SU-DHL-6 (cell line): ENCODE results near the gene PEX3.

Experiments
- H2AFZ ChIP-seq: fragments of 200-600 bp; sonication (generic); 2 replicates; pipeline ENCODE4 v1.6.1; 2014; ENCODE audit warnings: low read depth, mild to moderate bottlenecking, moderate library complexity, mixed read lengths, antibody characterized with exemption, low read length; ENCODE audit not compliant: severe bottlenecking
- H3F3A ChIP-seq: fragments of 200-600 bp; shearing (Covaris generic); 2 replicates; pipeline ENCODE4 v1.6.0; 2016; ENCODE audit warnings: antibody characterized with exemption, mild to moderate bottlenecking; ENCODE audit not compliant: insufficient read depth
- H3K27ac ChIP-seq: fragments of 200-600 bp; sonication (generic); 2 replicates; pipeline ENCODE4 v1.5.1; 2016; ENCODE audit warnings: low read depth, mild to moderate bottlenecking, low read length, moderate library complexity, mixed read lengths
- H3K27me3 ChIP-seq: fragments of 200-600 bp; sonication (generic), shearing (Covaris generic); 2 replicates; pipeline ENCODE4 v1.6.0; 2014; ENCODE audit warnings: mild to moderate bottlenecking, low read length
- H3K36me3 ChIP-seq: fragments of 200-600 bp; sonication (generic); 2 replicates; pipeline ENCODE4 v1.6.1; 2014; ENCODE audit warnings: mild to moderate bottlenecking, low read length, mixed read lengths
- H3K4me2 ChIP-seq: fragments of 300-600, 200-600 bp; shearing (Covaris generic), sonication (generic); 2 replicates; pipeline ENCODE4 v1.6.0; 2014; ENCODE audit warnings: low read length, low read depth, mild to moderate bottlenecking; ENCODE audit not compliant: poor library complexity, severe bottlenecking
- H3K4me3 ChIP-seq: fragments of 200-600 bp; sonication (generic); 2 replicates; pipeline ENCODE4 v1.5.1; 2014; ENCODE audit warnings: antibody characterized with exemption, low read length, mild to moderate bottlenecking, mixed read lengths; ENCODE audit not compliant: insufficient read depth, poor library complexity, severe bottlenecking
- H3K79me2 ChIP-seq: fragments of 200-600 bp; sonication (generic); 2 replicates; pipeline ENCODE4 v1.6.1; 2014; ENCODE audit warnings: mild to moderate bottlenecking, low read length, moderate library complexity; ENCODE audit not compliant: insufficient read depth
- H3K9ac ChIP-seq: fragments of 200-600 bp; sonication (generic); 2 replicates; pipeline ENCODE4 v1.7.0; 2014; ENCODE audit warnings: mild to moderate bottlenecking, low read length
- H3K9me2 ChIP-seq: fragments of 200-600 bp; sonication (generic); replicated peaks from 2 replicates; pipeline ENCODE4 v1.6.1; 2014; ENCODE audit warnings: low read length; ENCODE audit not compliant: insufficient read depth
- H3K9me3 ChIP-seq: fragments of 200-600 bp; sonication (generic); 2 replicates; pipeline ENCODE4 v1.6.1; 2014; ENCODE audit warnings: low read length, mixed read lengths; ENCODE audit not compliant: insufficient read depth
- H4K20me1 ChIP-seq: fragments of 200-600 bp; sonication (generic); 2 replicates; pipeline ENCODE4 v1.6.1; 2014; ENCODE audit warnings: low read depth, mild to moderate bottlenecking, antibody characterized with exemption, low read length, moderate library complexity, mixed read lengths
- EZH2phosphoT487 ChIP-seq: fragments of 200-600 bp; sonication (generic), shearing (Covaris generic); conservative IDR thresholded peaks from 2 replicates; pipeline ENCODE4 v1.6.1; 2018; ENCODE audit warnings: mild to moderate bottlenecking, antibody characterized with exemption, low read length, moderate library complexity, mixed read lengths
- TF ChIP-seq, protein P1 (sequence below): fragments of 200-600 bp; sonication (generic); IDR thresholded peaks from one replicate; pipeline ENCODE4 v1.5.1; 2017; ENCODE audit warnings: antibody characterized with exemption, mild to moderate bottlenecking, low read length, moderate library complexity; ENCODE audit not compliant: insufficient read depth, poor library complexity, severe bottlenecking

PEX3 gene

DNA sequence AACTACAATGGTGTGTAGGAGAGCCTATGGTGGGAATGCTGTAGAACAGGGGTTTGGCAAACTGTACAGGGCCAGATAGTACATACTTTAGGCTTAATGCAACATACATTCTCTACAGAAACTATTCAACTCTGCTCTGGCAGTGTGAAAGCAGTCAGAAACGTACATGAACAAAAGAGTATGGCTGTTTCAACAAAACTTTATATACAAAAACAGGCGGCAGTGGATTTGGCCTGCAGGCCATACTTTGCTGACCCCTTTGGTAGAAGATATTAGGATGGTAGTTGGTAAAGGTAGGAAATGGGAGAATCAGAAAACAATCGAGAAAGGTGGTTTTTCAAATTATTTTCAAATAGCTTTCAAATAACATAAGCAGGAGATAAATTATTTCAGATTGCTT lies 36.1 kb downstream of the PEX3 start:
- TF ChIP-seq, protein P1, sequence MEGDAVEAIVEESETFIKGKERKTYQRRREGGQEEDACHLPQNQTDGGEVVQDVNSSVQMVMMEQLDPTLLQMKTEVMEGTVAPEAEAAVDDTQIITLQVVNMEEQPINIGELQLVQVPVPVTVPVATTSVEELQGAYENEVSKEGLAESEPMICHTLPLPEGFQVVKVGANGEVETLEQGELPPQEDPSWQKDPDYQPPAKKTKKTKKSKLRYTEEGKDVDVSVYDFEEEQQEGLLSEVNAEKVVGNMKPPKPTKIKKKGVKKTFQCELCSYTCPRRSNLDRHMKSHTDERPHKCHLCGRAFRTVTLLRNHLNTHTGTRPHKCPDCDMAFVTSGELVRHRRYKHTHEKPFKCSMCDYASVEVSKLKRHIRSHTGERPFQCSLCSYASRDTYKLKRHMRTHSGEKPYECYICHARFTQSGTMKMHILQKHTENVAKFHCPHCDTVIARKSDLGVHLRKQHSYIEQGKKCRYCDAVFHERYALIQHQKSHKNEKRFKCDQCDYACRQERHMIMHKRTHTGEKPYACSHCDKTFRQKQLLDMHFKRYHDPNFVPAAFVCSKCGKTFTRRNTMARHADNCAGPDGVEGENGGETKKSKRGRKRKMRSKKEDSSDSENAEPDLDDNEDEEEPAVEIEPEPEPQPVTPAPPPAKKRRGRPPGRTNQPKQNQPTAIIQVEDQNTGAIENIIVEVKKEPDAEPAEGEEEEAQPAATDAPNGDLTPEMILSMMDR: no peak
- TF ChIP-seq EZH2phosphoT487: no peak
- Histone ChIP-seq H3K27me3 (no peaks in the 10 kb centered on the region), H3K4me3 (no peak overlapping the region), H3K27ac (no peak overlapping the region), H3K9me2 (no peaks in the 10 kb centered on the region), H3F3A (no peaks in the 10 kb centered on the region), H3K9me3 (no peaks in the 10 kb centered on the region), H3K4me2 (no peak overlapping the region), H3K36me3 (no peaks in the 10 kb centered on the region), H3K9ac (no peak overlapping the region), H4K20me1 (no peaks in the 10 kb centered on the region), H2AFZ (no peak overlapping the region), H3K79me2 (no peaks in the 10 kb centered on the region)

DNA sequence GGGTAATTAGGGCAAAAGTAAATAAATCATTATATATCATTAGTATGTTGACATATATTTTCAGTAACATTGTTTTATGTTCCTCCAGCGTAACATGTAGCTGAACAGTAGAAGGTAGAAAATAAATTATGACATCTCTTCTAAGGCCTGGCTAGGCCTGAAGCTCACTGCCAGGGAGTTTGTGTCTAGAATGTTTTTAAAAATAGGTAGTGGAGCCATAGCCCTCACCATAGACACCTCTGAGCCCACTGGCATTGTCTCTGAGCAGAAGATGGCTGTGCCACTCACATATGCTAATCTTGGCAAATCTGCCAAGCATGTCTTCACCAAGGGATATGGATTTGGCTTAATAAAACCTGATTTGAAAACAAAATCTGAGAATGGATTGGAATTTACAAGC lies 39.6 kb downstream of the PEX3 start:
- Histone ChIP-seq H3K36me3 (no peaks in the 10 kb centered on the region), H3K9ac (no peak overlapping the region), H3K9me3 (no peaks in the 10 kb centered on the region), H3K27me3 (no peaks in the 10 kb centered on the region), H2AFZ (no peak overlapping the region), H3K4me3 (no peak overlapping the region), H3K4me2 (no peak overlapping the region), H3K27ac (no peak overlapping the region), H3K79me2 (no peaks in the 10 kb centered on the region), H3K9me2 (no peaks in the 10 kb centered on the region), H4K20me1 (no peaks in the 10 kb centered on the region), H3F3A (no peaks in the 10 kb centered on the region)
- no peak for TF ChIP-seq EZH2phosphoT487
- TF ChIP-seq, protein P1: no peak

DNA sequence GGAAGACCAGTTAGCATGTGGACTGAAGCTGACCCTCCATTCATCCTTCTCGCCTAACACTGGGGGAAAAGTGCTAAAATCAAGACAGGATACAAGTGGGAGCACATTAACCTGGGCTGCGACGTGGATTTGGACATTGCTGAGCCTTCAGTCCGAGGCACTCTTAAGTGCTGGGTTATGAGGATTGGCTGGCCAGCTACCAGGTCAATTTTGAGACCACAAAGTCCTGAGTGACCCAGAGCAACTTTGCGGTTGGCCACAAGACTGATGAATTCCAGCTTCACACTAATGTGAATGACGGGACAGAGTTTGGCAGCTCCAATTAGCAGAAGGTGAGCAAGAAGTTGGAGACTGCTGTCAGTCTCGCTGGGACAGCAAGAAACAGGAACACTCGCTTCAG lies 40.2 kb downstream of the PEX3 start:
- no peaks in the 10 kb centered on the region for H3F3A ChIP-seq
- no peaks in the 10 kb centered on the region for H4K20me1 ChIP-seq
- H2AFZ ChIP-seq: no peak overlapping the region

More for the DNA sequence above, 40.2 kb downstream of the PEX3 start:
- Histone ChIP-seq H3K27me3 (no peaks in the 10 kb centered on the region), H3K27ac (no peak overlapping the region), H3K4me2 (no peak overlapping the region), H3K9ac (no peak overlapping the region), H3K9me3 (no peaks in the 10 kb centered on the region), H3K79me2 (no peaks in the 10 kb centered on the region), H3K36me3 (no peaks in the 10 kb centered on the region), H3K9me2 (no peaks in the 10 kb centered on the region), H3K4me3 (no peak overlapping the region)
- no peak for TF ChIP-seq EZH2phosphoT487
- TF ChIP-seq, protein P1: no peak
